Activated CD4-positive, alpha-beta T cell treated with anti-CD3 and anti-CD28 coated beads, Interleukin-2, amount 50 U/mL, for 24 hours (primary cell): ENCODE measurements around the gene TP53TG3E.
"Not testable (repeated sequence)": the region's sequence is repeated elsewhere in the genome, so short reads cannot be mapped to it uniquely, and the experiment has no call there.

Experiments
- DNase-seq, 2 donors: peaks; one replicate each; pipeline ENCODE4 v3.0.0-alpha.2; 2020; ENCODE audit warnings: low read depth in 1 of 2, low spot score in 1 of 2

The TP53TG3E gene

GRCh38 chr16:33304006-33304405 is at the start of gene TP53TG3E:
Gene TP53TG3E (plus strand): TSS chr16:33304306. CDS start chr16:33304374, 68 bp downstream.
- not testable (repeated sequence) for DNase-seq

- DNase-seq = peak in 1 of 2 donors; percentile 35
These were observed 32.3 kb downstream of the TP53TG3E start for GRCh38 chr16:33336226-33337012.

GRCh38 chr16:33337627-33338542 is 33.8 kb downstream of the TP53TG3E start:
- DNase-seq = peak in 1 of 2 donors; percentile 47

- peak in 1 of 2 donors; percentile 8 for DNase-seq
These were observed 34.4 kb downstream of the TP53TG3E start for GRCh38 chr16:33338543-33338951.

- peak in 1 of 2 donors; percentile 33 for DNase-seq
These were observed 35.3 kb downstream of the TP53TG3E start for GRCh38 chr16:33339093-33340061.
